HG02981 (cell line): ENCODE results near the gene ALKBH3.

Source experiments
- ATAC-seq: cut with Tn5 transposase; IDR thresholded peaks from one replicate; pipeline ENCODE4 v1.9.1; 2021; ENCODE audit warnings: mild to moderate bottlenecking, moderate library complexity; ENCODE audit not compliant: unreplicated experiment

The ALKBH3 gene

DNA sequence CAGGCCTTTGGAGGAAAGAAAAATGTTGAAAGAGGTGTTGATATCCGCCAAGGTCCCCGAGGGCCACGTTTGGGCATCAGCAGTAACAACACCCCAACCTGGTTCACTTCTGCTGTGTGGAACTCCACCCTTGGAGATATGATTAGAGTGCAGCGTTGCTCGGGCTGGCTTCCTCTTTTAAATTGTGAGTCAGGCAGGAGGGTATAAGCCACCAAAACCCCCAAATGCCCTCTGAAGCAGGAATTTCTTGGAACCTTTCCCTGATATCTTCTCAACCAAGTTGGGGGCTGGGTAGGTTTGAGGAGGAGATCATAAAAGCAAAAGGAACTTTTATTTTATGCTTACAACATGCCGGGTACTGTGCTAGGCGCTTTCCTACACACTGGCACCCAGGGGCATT lies 55.4 kb downstream of the ALKBH3 start:
- no peak for ATAC-seq

DNA sequence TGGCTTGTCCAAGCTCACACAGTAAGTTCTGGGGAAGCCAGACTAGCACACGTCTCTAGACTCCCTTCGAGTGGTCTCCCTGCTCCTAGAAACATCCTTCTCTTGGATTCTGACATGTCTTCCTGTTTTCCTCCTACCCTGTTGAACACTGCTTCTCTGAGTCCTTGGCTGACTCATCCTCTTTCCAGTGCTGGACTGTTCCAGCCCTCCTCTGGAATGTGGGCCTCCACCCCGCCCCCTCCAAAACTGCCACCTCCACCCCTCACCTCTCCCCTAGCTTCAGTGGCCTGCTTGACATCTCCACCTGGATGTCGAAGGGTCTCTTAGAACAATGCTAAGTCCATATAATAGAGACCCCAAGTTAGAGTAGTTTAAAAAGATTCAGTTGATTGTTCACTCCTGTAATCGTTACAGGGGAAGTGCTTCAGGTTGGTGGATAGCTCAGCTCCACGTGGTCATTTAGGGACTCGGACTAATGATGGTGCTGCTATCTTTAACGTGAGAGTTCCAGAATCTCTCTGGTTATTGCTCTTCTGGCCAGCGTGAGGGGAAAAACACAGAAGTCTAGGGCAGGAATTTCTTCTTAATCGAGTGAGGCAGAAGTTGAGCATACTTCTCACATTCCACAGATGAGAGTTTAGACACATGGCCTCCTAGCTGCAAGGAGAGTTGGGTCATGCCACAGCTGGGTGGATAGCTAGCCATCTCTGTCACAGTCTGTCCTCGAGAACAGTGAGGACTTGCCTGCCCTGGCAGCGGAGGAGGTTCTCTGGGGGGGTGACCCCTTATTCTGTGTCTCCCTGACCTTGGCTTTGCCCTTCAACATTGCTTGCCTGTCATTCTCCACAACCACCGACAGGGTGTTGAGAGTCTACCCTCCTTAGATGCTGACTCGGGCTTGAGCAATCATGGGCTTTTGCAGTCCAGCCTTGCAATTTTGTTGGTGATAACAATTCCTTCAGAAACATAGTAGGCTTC lies 57.1 kb downstream of the ALKBH3 start:
- ATAC-seq: no peak

DNA sequence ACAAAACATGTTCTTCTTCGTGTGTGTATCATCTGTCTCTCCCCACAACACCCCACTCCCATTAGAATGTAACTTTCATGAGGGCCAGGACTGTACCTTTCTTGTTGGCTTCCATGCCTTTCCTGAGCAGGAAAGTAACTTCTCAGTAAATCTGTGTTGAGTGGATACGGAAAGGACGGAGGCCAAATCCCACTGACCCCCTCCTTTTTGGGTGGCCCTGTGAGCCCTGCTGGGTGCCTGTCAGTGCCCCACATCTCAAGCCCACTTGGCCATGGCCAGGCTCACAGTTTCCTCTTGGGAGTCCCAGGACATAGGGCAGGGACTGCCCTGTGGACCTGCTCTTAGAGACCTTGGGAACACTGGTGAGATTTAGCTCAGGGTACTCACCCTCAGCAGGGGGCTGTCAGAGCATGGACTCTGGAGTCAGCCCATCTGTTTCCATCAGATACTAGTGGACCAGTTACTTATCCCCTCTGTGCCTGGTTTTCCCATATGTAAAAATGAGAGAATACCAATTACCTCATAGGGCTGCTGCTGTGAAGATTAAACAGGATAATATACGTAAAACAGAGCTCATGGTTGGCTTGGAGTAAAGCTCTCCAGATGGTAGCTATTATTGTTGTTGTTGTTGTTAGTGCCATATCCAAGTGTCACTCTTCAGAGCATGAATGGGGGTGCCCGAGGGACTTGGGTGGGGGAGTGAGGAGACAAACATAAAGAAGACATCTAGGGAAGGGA lies 60.8 kb downstream of the ALKBH3 start:
- no peak for ATAC-seq

DNA sequence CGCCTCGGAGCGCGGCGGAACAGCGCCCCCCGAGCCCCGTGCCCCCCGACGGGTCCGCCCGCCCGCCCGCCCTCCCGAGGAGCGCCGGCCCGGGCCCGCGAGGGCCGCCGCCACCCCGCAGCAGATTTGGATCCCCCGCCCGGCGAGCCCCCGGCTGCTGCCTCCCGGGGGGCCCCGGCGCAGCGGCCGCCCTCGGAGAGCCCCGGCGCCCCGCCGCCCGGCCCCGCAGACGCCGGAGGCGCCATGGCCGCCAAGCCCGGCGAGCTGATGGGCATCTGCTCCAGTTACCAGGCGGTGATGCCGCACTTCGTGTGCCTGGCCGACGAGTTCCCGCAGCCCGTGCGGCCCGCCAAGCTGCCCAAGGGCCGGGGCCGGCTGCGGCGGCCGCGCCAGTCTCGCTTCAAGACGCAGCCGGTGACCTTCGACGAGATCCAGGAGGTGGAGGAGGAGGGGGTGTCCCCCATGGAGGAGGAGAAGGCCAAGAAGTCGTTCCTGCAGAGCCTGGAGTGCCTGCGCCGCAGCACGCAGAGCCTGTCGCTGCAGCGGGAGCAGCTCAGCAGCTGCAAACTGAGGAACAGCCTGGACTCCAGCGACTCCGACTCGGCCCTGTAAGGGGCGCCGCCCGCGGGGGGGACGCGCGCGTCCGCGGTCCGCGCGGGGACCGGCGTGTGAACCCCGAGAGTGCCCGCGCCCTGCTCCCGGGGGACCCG lies 62.2 kb downstream of the ALKBH3 start:
- no peak for ATAC-seq

DNA sequence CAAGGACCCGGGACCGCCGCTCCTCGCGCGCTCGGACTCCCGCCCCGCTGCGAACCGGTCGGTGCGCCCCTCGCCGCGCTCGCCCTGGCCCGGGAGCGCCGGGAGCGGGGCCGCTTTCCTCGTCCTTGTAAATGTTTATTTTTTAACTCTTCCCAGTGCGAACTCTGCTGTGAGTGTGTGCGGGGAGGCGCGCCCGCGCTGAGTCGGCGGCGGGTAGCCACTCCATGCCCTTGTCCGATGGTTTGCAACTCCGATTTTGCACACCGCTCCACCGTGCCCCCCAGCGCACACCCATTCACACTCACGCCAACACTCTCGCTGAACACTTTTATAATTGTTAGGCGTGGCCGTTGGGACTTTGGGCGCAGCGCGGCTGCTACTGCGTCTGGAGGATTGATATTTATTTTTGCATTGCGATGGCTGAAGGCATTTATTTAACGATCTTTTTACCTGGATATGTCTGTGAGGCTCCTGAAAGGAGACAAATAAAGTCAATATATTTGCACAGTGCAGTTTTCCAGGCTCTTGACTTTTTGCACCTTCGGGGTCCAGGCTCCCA lies 62.8 kb downstream of the ALKBH3 start:
- no peak for ATAC-seq

DNA sequence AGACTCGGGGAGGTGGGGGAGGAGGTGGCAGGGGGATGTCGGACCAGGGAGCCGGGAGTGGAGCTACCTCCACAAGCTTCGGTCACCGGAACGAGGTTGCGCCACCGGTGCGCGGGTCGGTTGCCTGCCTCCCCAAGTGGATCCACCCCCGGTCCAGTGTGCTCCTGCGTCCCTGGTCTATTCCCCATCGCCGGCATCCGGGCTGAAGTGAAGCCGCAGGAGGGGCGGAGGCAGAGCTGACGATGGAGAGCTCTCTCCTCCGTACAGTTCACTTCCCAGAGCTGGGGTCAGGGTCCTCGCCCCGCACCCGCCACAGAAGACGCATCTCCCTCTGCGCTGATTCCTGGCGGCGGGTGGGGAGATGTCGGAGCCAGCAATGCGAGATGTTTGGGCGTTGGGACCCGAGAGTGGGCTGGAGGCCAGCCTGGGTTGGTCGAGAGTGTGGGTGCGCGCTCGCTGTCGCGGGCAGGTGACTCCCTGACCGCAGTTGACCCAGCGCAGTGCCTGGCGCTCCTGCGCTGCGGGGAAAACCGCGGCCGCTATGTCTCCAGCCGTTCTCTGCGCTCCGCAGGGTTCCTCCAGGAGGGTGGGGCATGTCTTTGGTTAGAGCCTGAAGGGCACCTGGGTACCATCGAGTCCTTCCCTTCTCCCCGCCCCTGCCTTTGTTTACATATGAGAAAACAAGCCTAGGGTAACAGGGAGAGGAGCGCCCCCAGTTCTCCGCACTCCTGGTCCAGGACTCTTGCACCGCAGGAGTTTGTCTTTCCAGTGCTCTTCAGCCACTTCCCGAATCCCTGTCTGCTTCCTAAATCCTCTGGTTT lies 63.5 kb downstream of the ALKBH3 start:
- ATAC-seq: no peak

DNA sequence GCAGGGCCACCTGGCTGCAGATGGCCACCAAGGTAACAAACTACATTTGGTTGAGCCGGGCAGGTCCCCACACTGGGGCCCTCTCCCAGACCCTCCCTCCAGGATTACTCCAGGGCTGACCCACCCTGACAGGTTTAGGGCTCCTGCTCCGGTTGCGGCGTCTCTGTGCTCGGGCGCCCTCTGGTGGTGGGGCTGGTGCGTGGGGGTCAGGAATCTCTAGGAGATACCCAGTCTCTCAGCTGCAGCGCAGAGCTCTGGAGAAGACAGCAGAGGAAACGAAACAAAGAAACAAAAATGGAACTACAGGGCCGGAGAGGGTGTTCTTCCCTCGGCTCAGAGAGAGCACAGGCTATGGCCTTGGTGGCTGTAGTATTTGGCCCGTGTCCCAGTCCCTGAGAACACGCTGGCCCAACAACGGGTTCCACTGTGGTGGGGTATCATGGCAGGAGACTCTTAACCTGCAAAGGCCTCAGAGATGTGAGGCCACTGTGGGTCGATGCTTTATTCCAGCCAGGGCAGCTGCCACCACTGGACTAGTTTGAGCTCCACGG lies 64.2 kb downstream of the ALKBH3 start:
- no peak for ATAC-seq

DNA sequence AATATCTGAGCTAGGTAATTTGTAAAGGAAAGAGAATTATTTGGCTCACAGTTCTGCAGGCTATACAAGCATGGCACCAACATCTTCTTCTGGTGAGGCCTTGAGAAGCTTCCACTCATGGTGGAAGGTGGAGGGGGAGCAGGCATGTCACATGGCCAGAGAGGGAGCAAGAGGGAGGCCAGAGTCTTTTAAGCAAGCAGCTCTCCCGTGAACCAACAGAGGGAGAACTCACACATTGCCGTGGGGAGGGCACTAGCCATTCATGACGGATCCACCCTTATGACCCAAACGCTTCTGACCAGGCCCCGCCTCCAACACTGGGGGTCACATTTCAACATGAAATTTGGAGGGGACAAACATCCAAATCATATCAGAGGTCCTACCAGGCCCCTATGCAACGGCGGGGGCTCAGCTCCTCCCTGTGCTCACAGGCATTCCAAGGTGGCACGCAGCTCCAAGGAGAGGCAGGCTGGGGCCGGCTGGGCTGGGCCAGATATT lies 66.4 kb downstream of the ALKBH3 start:
- ATAC-seq: no peak

DNA sequence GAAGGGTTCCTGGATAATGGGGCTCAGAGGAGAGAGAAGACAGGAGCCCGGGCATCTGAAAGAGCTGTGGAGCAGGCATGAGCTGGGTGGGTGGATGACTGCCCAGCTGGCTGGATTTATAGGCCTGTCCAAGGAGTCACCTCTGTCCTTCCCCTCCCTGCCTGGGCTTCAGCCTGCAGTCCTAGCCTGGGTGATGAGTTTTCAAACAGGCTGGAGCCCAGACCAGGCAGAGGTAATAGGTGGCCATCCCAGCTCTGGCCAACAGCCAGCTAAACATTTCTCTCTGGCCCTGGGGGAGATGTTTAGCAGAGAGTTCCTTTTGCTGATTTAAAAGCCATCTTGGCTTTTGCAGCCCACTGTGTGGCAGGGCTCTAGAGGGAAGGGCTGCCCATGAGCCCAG lies 67.2 kb downstream of the ALKBH3 start:
- ATAC-seq: no peak

DNA sequence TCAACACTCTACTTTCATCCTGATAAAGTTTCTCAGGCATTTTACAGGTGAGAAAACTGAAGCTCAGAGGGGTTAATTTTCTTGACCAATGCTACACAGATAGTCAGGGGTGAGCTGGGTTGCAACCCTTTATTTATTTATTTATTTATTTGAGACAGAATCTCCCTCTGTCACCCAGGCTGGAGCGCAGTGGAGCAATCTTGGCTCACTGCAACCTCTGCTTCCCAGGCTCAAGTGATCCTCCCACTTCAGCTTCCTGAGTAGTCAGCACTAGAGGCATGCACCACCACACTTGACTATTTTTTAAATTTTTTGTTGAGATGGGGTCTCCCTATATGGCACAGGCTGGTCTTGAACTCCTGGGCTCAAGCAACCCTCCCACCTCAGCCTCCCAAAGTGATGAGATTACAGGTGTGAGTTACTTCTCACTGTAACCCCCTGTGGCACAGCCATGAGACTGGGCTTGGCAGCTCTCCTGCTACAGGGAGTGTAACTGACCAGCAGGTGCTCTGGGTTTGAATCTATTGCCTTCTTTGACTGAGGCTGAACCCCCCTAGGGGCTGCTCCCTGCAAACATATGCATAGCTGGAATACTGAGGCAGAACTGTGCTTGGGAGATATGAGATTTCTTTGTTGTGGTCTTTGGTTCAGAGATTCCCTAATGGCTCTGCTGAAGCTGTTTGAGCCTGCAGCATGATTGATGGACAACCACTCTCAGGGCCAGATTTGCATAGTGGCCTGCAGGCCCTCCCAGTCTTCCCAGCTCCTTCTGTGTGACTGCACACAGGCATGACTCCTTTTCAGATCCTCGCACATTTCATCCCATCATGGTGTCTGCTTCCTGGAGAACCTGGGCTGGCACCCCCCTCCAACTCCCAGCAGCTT lies 68.0 kb downstream of the ALKBH3 start:
- no peak for ATAC-seq

DNA sequence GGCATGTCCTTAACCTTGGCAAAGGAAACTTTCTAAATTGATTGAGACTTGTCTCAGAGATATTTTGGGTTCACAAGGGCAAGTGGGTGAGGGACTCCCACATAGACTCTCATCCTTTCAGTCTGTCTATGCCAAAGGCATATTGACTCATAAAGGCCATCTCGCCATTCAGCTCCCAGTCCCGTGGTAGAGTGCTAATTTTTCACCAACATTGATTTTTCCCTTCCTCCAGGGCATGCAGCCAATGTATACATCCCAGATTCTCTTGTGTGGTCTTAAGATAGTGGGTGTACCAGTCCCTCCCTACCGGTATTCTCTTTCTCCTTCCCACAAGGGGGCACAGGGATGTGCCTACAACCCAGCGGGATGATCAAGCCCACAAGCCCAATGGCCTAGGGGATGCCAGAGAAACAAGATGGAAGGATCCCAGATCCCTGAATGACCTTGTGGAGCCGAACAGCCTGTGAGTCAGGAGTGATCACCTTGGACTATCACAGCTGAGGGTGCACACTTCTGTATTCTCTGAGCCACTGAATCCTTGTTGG lies 69.8 kb downstream of the ALKBH3 start:
- no peak for ATAC-seq

DNA sequence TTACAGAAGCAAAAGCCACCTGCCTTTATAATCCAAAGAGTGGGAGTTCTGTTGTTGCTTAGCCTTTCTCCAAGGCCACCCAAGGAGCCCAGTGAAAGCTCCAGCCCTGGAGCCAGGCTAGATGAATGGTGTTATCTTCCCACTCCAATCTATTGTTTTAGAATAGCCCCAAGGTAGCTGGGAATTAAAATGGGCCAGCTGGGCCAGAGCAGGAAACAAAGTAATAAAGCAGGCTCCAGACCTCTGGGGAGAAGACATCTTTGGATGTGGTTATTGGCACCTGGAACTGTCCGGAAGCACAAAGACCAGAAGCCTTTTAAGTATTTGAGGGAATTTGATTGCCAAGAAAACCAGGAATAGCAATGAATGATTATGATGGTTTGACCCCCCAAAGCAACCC lies 70.6 kb downstream of the ALKBH3 start:
- ATAC-seq: no peak

DNA sequence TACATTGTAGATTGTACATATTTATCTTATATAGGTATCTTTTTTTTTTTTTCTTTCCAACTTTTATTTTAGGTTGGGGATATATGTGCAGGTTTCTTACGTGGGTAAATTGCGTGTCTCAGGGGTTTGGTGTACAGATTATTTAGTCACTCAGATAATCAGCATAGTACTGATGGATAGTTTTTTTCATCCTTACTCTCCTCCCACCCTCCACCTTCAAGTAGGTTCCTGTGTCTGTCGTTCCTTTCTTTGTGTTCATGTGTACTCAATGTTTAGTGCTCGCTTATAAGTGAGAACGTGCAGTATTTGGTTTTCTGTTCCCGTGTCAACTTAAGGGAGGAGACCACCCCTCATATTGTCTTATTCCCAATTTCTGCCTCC lies 71.4 kb downstream of the ALKBH3 start:
- no peak for ATAC-seq

DNA sequence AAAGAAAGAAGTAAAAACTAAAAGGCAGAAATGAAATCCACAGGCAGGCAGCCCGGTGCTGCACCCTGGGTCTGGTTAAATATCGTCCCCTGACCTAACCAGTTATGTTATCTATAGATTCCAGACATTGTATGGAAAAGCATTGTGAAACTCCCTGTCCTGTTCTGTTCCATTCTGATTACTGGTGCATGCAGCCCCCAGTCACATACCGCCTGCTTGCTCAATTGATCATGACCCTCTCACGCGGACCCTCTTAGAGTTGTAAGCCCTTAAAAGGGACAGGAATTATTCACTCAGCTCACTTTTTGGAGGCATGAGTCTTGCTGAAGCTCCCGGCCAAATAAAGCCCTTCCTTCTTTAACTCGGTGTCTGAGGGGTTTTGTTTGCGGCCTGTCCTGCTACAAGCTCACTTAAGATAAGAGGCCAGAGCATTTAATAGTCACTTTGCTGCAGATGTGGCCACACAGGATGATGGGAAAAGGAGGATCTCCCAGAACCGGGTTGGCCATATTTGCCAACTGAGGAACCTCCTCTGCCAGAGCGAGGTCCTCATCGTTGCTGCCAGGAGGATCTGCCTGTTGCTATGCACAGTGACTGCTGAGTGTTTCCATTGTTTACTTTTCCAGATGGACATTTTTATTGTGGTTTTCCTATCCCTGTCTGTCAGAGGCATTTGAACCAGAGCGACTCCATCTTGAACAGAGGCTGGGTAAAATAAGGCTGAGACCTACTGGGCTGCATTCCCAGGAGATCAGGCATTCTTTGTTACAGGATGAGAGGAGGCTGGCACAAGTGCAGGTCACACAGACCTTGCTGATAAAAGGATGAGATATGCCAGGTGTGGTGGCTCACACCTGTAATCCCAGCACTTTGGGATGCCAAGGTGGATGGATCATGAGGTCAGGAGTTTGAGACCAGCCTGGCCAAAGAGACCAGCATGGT lies 72.0 kb downstream of the ALKBH3 start:
- ATAC-seq: no peak

DNA sequence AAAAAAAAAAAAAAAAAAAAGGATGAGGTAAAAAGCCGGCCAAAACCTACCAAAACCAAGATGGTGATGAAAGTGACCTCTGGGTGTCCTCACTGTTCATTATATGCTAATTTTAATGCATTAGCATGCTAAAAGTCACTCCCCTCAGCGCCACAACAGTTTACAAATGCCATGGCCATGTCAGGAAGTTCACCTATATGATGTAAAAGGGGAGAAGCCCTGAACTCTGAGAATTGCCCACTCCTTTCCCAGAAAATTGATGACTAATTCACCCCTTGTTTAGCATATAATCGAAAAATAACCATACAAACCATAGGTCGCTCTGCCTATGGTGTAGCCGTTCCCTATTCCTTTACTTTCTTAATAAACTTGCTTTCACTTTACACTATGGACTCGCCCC lies 72.9 kb downstream of the ALKBH3 start:
- no peak for ATAC-seq

DNA sequence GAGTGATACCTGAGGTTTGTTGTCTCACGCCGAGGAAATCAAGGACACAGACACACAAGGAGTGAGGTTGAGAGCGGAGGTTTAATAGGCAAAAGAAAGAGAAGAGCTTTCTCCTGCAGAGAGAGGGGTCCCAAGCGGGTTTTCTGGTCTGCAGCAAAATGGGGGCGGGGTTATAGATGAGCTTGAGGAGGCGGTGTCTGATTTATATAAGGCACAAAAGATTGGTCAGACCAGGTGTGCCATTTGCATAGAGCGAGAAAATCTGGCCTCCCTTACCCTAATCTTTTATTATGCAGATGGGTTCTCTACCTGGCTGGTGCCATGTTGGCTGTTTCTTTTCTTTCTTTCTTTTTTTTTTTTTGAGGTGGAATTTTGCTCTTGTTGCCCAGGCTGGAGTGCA lies 73.6 kb downstream of the ALKBH3 start:
- no peak for ATAC-seq

DNA sequence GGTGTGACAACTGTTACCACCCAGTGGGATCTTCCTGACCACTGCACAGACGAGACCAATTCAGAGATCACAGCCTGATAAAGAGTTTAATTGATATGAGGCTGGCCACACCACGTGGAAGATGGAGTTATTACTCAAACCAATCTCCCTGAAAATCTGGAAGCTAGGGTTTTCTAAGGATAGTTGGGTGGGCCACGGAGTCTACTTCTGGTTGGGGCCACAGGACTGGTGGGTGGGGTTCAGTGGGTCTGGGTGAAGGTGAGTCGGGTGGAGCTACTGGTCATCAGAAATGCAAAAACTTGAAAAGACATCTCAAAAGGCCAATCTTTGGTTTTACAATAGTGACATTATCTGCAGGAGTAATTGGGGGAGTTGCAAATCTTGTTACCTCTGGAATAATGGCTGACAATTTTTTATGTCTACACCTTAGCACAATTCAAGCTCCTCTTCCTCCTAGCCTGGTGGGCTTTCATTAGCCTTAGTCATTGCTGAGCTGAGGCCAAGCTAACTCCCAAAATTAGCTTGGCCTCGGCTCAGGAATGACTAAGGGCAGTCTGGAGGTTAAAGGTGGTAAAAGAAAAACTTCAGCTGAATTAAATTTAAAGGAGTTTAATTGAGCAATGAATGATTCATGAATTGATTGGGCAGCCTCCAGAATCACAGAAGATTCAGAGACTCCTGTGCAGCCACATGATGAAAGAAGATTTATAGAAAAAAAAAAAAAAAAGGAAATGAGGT lies 74.9 kb downstream of the ALKBH3 start:
- no peak for ATAC-seq
